ENCODE measurements around the gene ARAP2. TPM values are rescaled to one million over a fixed set of nuclear protein-coding genes. Genes with fewer than 3 reads are reported as not detected.

Gene ARAP2
- total and polyA plus RNA-seq, 7 donors: 3.6 to 22.9 (median 16.9) TPM

DNA sequence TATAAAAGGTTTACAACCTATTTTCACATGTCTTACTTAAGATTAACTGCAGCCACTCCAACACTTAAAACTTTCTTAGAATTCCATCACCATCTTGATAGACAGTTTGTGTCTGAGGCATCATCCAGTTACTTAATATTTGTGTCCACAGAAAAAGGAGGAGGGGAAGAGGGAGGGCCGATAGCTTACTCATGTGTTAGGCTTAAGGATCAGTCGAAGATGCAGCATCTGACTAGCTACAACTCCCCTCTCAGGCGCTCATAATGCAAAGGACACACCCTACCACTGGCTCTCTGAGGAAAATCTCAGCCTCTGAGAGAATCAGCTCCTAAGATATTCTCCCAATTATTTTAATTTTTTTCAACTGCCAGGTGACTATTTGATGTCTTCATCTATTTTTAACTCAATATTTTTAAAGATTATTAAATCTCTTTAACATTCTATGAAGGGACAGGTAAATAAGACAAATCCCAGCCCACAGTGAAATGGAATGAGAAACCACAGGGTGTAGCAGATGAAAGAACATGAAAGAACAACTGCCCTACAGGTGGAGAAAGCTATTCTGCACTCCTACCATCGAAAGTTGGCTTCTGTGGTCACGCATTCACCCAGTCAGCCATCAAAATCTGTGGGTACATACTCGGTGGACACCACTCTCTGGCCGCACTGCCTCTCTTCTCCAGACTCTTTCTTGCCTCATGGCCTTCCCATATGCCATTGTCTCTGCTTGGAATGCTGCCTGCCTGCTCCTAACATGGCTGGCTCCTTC lies 48.0 kb downstream of the ARAP2 start:
- Histone ChIP-seq H3K4me1 (no peaks in the 10 kb centered on the region), H3K27ac (no peak overlapping the region), H3K27me3 (no peaks in the 10 kb centered on the region), H3K9me3 (no peaks in the 10 kb centered on the region), H3K4me3 (no peak overlapping the region), H3K36me3 (no peaks in the 10 kb centered on the region)
- TF ChIP-seq EP300 (IDR thresholded peaks at IDR 0.05) (no peak), POLR2AphosphoS5 (IDR thresholded peaks at IDR 0.05) (no peak), POLR2A (IDR thresholded peaks at IDR 0.05) (no peak)
- TF ChIP-seq, protein P1, sequence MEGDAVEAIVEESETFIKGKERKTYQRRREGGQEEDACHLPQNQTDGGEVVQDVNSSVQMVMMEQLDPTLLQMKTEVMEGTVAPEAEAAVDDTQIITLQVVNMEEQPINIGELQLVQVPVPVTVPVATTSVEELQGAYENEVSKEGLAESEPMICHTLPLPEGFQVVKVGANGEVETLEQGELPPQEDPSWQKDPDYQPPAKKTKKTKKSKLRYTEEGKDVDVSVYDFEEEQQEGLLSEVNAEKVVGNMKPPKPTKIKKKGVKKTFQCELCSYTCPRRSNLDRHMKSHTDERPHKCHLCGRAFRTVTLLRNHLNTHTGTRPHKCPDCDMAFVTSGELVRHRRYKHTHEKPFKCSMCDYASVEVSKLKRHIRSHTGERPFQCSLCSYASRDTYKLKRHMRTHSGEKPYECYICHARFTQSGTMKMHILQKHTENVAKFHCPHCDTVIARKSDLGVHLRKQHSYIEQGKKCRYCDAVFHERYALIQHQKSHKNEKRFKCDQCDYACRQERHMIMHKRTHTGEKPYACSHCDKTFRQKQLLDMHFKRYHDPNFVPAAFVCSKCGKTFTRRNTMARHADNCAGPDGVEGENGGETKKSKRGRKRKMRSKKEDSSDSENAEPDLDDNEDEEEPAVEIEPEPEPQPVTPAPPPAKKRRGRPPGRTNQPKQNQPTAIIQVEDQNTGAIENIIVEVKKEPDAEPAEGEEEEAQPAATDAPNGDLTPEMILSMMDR (IDR thresholded peaks at IDR 0.05): no peak
- no peak for DNase-seq
- WGBS, 2 donors: 80 to 91% methylated on average over 7 of the region's 7 CpGs
- intact Hi-C loops (cut with DNase I): no loop called here

DNA sequence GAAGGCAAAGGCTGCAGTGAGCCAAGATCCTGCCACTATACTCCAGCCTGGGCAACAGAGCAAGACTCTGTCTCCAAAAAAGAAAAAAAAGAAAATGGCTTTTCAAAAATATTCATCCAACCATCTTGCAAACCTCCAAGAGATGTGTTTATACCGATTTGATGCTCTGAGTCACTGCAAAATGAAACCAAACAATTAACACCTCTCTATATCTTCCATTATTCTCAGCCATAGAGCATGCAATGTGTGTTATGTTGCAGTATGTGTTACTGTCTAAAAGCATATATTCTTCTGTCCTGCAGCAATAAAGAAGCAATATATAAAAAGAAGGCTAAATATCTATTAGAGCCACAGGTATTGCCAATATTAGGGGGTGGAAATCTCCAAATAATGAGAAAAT lies 51.4 kb downstream of the ARAP2 start:
- TF ChIP-seq POLR2A (IDR thresholded peaks at IDR 0.05) (no peak), EP300 (IDR thresholded peaks at IDR 0.05) (no peak), POLR2AphosphoS5 (IDR thresholded peaks at IDR 0.05) (no peak)
- TF ChIP-seq, protein P1 (IDR thresholded peaks at IDR 0.05): no peak
- DNase-seq: no peak
- no peaks in the 10 kb centered on the region for H3K4me1 ChIP-seq
- intact Hi-C loops (cut with DNase I): no loop called here
- no peaks in the 10 kb centered on the region for H3K9me3 ChIP-seq
- WGBS, 2 donors: 84 to 96% methylated on average over 1 of the region's 1 CpG
- H3K27ac ChIP-seq: no peak overlapping the region
- no peaks in the 10 kb centered on the region for H3K36me3 ChIP-seq
- no peak overlapping the region for H3K4me3 ChIP-seq
- H3K27me3 ChIP-seq: no peaks in the 10 kb centered on the region

DNA sequence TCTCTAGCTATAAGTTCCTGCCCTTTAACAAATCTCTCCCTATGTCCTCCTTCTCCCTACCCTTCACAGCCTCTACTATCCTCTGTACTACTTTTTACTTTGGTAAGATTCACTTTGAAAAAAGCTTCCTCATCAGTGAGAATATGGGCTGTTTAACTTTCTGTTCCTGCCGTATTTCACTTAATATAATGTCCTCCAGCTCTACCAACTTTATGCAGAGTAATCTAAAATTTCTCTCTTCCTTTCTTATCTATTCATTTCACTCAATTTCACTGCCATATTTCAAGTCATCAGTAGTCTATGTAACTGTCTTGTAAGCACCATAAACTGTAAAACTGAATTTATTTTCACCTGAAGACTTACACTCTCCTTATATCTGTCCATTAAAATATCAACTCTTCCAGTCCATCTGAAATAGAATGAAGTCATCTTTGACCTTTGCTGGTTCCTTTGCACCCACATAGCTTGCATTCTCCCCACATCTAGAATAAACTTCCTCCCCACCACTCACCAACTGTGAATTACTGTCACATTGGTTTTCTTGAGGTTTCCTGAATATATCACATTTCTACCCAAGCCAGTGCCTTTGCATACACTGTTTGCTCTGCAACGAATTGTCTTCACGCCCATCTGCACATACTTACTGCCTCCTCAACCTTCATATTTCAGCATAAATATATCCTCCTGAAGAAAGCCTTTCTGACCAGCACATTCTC lies 54.6 kb downstream of the ARAP2 start:
- intact Hi-C loops (cut with DNase I): no loop called here
- no peaks in the 10 kb centered on the region for H3K36me3 ChIP-seq
- no peaks in the 10 kb centered on the region for H3K9me3 ChIP-seq
- no peak overlapping the region for H3K27ac ChIP-seq
- no peaks in the 10 kb centered on the region for H3K27me3 ChIP-seq
- no peak overlapping the region for H3K4me3 ChIP-seq
- WGBS, 2 donors: 48 to 66% methylated on average over 3 of the region's 3 CpGs
- no peak for DNase-seq
- no peaks in the 10 kb centered on the region for H3K4me1 ChIP-seq
- TF ChIP-seq POLR2A (IDR thresholded peaks at IDR 0.05): no peak
- TF ChIP-seq POLR2AphosphoS5 (IDR thresholded peaks at IDR 0.05): no peak
- no peak for TF ChIP-seq EP300 (IDR thresholded peaks at IDR 0.05)
- TF ChIP-seq, protein P1 (IDR thresholded peaks at IDR 0.05): no peak

DNA sequence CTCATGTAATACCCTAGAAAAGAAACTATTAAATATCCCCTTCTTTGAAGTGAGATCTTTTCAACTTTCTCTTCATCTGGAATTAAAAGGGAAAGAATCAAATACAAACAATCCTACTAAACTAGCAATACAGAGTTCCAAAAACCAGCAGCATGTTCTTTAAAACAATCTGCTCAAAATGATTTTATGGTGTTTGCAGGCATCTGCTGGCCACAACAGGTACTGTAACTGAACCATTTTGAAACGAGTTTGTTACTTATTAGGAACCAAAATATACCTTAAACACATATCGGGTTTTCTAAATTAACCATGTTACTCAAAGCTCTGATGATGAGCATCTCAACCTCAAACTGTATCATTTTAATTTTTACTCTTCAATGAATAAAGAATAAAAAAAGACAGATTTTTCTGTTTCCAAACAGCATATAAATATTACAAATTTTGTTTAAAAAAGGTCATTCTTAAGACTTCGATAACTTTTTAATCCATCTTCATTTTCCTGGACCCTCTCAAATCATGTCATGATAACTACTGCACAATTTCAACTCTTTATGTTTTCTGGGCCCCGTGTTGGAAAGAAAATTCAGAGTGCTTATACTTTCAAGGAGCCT lies 56.5 kb downstream of the ARAP2 start:
- H3K27ac ChIP-seq: no peak overlapping the region
- H3K36me3 ChIP-seq: no peaks in the 10 kb centered on the region
- 67% methylated on average over 4 of the region's 4 CpGs for WGBS, 2 donors
- no peaks in the 10 kb centered on the region for H3K4me1 ChIP-seq
- TF ChIP-seq POLR2A (IDR thresholded peaks at IDR 0.05): no peak
- TF ChIP-seq, protein P1 (IDR thresholded peaks at IDR 0.05): peak in 3 of 4 experiments; percentile 13 to 31 (median 26)
- intact Hi-C loops (cut with DNase I): no loop called here
- H3K27me3 ChIP-seq: no peaks in the 10 kb centered on the region
- DNase-seq: no peak
- no peaks in the 10 kb centered on the region for H3K9me3 ChIP-seq
- H3K4me3 ChIP-seq: no peak overlapping the region
